LNCaP clone FGC (cell line): ENCODE results near the gene EGLN1.

Experiments
- DNase-seq: peaks from one replicate; pipeline ENCODE4 v3.0.0-alpha.2; 2011; ENCODE audit warnings: low read depth
- H3K4me3 ChIP-seq: 2 replicates; pipeline ENCODE4 v1.5.1; 2011; ENCODE audit warnings: mild to moderate bottlenecking, low read depth, low read length, control low read depth
- TF ChIP-seq, protein P1 (sequence below): IDR thresholded peaks from 2 replicates; pipeline ENCODE4 v1.5.1; 2012; ENCODE audit warnings: mild to moderate bottlenecking; ENCODE audit not compliant: control insufficient read depth, insufficient read depth; ENCODE audit errors: extremely low read depth

Gene EGLN1

GRCh38 chr1:231318015-231318355 is 104.1 kb downstream of the EGLN1 start:
- TF ChIP-seq, protein P1, sequence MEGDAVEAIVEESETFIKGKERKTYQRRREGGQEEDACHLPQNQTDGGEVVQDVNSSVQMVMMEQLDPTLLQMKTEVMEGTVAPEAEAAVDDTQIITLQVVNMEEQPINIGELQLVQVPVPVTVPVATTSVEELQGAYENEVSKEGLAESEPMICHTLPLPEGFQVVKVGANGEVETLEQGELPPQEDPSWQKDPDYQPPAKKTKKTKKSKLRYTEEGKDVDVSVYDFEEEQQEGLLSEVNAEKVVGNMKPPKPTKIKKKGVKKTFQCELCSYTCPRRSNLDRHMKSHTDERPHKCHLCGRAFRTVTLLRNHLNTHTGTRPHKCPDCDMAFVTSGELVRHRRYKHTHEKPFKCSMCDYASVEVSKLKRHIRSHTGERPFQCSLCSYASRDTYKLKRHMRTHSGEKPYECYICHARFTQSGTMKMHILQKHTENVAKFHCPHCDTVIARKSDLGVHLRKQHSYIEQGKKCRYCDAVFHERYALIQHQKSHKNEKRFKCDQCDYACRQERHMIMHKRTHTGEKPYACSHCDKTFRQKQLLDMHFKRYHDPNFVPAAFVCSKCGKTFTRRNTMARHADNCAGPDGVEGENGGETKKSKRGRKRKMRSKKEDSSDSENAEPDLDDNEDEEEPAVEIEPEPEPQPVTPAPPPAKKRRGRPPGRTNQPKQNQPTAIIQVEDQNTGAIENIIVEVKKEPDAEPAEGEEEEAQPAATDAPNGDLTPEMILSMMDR: no peak
- H3K4me3 ChIP-seq: no peak overlapping the region
- DNase-seq: no peak

GRCh38 chr1:231317306-231318014 is 104.6 kb downstream of the EGLN1 start:
- TF ChIP-seq, protein P1: no peak
- H3K4me3 ChIP-seq: no peak overlapping the region
- no peak for DNase-seq

GRCh38 chr1:231315887-231316286 is 106.2 kb downstream of the EGLN1 start:
- no peak overlapping the region for H3K4me3 ChIP-seq
- TF ChIP-seq, protein P1: peak; percentile 52
- DNase-seq: no peak
